ENCODE data around the gene SLC9A8. TPM values are rescaled to one million over a fixed set of nuclear protein-coding genes. Genes with fewer than 3 reads are reported as not detected.

The SLC9A8 gene
- total and polyA plus RNA-seq, 2 of the 4 experiments (the other 2 are of a cell fraction): 4.1 to 5.0 TPM

GRCh38 chr20:49924247-49924646 is 111.6 kb downstream of the SLC9A8 start:
- Histone ChIP-seq H3K56ac (ENCODE audit: extremely low read depth, insufficient read depth, low read length) (no peak overlapping the region), H3K4me3 (ENCODE audit: insufficient read depth, low read depth, low read length) (no peak overlapping the region), H3K27ac (ENCODE audit: insufficient read depth, low read length) (no peak overlapping the region), H2BK20ac (ENCODE audit: low read depth, low read length) (no peak overlapping the region), H2BK120ac (ENCODE audit: low read depth, low read length) (no peak overlapping the region), H3K9me1 (ENCODE audit: insufficient read depth, low read length) (no peaks in the 10 kb centered on the region), H3K4me1 (ENCODE audit: control insufficient read depth, insufficient read depth, low read length) (no peaks in the 10 kb centered on the region), H4K8ac (ENCODE audit: low read depth in 2 of 2, low read length in 2 of 2) (no peak overlapping the region), H3K36me3 (ENCODE audit: control insufficient read depth, insufficient read depth, low read length) (no peaks in the 10 kb centered on the region), H2BK5ac (ENCODE audit: low read depth, low read length, poor library complexity, severe bottlenecking) (no peak overlapping the region), H4K5ac (ENCODE audit: low read depth, low read length) (no peak overlapping the region), H4K91ac (ENCODE audit: insufficient read depth, low read depth, low read length) (no peak overlapping the region), H3K4ac (ENCODE audit: low read depth, low read length) (no peak overlapping the region), H3K4me2 (ENCODE audit: low read depth, low read length) (no peak overlapping the region), H3K79me1 (ENCODE audit: low read depth in 1 of 2, low read length in 2 of 2) (no peaks in the 10 kb centered on the region), H3K23ac (ENCODE audit: low read depth, low read length) (no peak overlapping the region), H2AK5ac (ENCODE audit: low read depth, low read length) (no peak overlapping the region), H4K20me1 (ENCODE audit: insufficient read depth, low read length) (no peaks in the 10 kb centered on the region), H3K9ac (ENCODE audit: low read depth, low read length) (no peak overlapping the region), H3K9me3 (ENCODE audit: control insufficient read depth, insufficient read depth, low read length) (no peaks in the 10 kb centered on the region), H2BK15ac (ENCODE audit: low read depth, low read length) (no peak overlapping the region), H3K18ac (ENCODE audit: low read depth, low read length) (no peak overlapping the region), H2AK9ac (replicated peaks; ENCODE audit: low read depth, low read length, poor library complexity) (no peak overlapping the region), H3K27me3 (ENCODE audit: control insufficient read depth, insufficient read depth, low read length) (no peaks in the 10 kb centered on the region), H2AFZ (replicated peaks; ENCODE audit: low read length, poor library complexity) (no peak overlapping the region), H3K14ac (replicated peaks; ENCODE audit: low read depth, low read length) (no peak overlapping the region)
- CTCF ChIA-PET: no interaction called here
- dilution Hi-C loops (cut with HindIII; ENCODE audit: low sequenced_read_pairs, unreplicated experiment) (no loop called here), in situ Hi-C loops (cut with MboI; ENCODE audit: low sequenced_read_pairs) (no loop called here), intact Hi-C loops (cut with micrococcal nuclease) (no loop called here)
- TF ChIP-seq POLR2A (IDR thresholded peaks at IDR 0.05; ENCODE audit: low read depth, low read length) (no peak), RCOR1 (IDR thresholded peaks at IDR 0.05; ENCODE audit: insufficient replicate concordance, low read length) (no peak), RAD21 (IDR thresholded peaks at IDR 0.05; ENCODE audit: low read length) (no peak), ELK1 (IDR thresholded peaks at IDR 0.05; ENCODE audit: borderline replicate concordance, low read depth, low read length) (no peak), RFX5 (IDR thresholded peaks at IDR 0.05; ENCODE audit: low read depth, low read length) (no peak), MXI1 (IDR thresholded peaks at IDR 0.05; ENCODE audit: borderline replicate concordance, low read depth, low read length) (no peak), CHD1 (IDR thresholded peaks at IDR 0.05; ENCODE audit: low read depth, low read length) (no peak), BHLHE40 (IDR thresholded peaks at IDR 0.05; ENCODE audit: low read depth, low read length) (no peak), MAZ (IDR thresholded peaks at IDR 0.05; ENCODE audit: borderline replicate concordance, low read depth, low read length) (no peak), NFE2L2 (IDR thresholded peaks at IDR 0.05; ENCODE audit: low read depth, low read length) (no peak), CTCF (conservative IDR thresholded peaks at IDR 0.05; ENCODE audit: low read depth, low read length) (no peak), FOS (IDR thresholded peaks at IDR 0.05; ENCODE audit: low read depth, low read length) (no peak), MAFK (IDR thresholded peaks at IDR 0.05; ENCODE audit: low read depth, low read length) (no peak)
- TF ChIP-seq, protein P1, sequence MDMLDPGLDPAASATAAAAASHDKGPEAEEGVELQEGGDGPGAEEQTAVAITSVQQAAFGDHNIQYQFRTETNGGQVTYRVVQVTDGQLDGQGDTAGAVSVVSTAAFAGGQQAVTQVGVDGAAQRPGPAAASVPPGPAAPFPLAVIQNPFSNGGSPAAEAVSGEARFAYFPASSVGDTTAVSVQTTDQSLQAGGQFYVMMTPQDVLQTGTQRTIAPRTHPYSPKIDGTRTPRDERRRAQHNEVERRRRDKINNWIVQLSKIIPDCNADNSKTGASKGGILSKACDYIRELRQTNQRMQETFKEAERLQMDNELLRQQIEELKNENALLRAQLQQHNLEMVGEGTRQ (IDR thresholded peaks at IDR 0.05; ENCODE audit: low read depth, low read length): no peak
- DNase-seq (no peak), ATAC-seq (ENCODE audit: low read depth) (no peak)
- POLR2A ChIA-PET (ENCODE audit: unreplicated experiment): no interaction called here
- BruUV-seq (replicated peaks): no TSS peak
- WGBS, 2 experiments (ENCODE audit: extremely low coverage in 2 of 2, insufficient read length in 1 of 2): 75% methylated on average over 1 of the region's 4 CpGs; no CpG with 5 or more reads in 1 of the 2 experiments
